GM19452 (cell line): ENCODE results near the gene RNGTT.

Experiments used
- ATAC-seq: cut with Tn5 transposase; IDR thresholded peaks from one replicate; pipeline ENCODE4 v1.9.1; 2021; ENCODE audit not compliant: unreplicated experiment

The RNGTT gene

DNA sequence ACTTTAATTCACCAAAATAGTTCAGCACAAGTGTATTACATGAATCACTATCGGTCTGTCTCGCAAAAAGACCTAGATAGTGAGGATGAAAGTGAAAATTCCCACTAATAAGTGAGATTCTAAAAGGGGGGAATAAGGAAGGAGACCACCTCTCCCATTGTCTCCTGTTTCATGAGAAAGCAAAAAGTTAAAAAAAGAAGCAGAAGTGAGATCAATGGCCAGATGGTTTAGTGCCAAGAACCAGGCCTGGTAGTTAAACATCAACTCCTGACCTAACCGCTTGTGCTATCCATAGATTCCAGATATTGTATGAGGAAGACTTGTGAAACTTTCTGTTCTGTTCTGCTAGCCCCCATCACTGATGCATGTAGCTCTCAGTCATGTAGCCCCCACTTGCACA, 293.0 kb downstream of the RNGTT start:
- no peak for ATAC-seq

DNA sequence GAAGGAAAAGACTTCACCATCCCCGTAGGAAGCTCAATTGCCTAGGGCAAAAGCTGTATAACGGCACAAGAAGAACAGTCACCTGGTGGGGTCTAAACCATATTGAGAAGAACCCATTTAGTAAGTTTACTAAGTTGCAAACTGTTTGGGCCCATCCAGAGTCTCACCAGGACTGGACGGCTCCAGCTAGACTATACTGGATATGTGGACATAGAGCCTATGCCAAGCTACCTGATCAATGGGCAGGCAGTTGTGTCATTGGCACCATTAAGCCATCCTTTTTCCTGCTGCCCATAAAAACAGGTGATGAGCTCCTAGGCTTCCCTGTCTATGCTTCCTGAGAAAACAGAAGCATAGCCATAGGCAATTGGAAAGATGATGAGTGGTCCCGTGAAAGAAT, 293.9 kb downstream of the RNGTT start:
- ATAC-seq = no peak

DNA sequence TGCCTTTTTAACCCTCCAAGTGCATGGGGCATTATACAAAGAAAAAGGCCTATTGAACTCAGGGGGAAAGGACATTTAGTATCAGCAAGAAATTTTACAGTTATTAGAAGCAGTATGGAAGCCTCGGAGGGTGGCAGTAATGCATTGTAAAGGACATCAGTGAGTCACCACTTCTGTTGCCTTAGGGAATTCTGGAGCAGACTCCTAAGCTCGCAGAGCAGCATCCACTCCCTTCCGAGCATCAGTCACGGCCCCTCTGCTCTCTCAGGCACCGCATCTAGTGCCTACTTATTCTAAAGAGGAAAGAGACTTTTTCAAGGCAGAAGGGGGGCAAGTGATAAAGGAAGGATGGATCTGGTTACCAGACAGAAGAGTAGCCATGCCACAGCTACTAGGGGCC, 296.5 kb downstream of the RNGTT start:
- no peak for ATAC-seq

DNA sequence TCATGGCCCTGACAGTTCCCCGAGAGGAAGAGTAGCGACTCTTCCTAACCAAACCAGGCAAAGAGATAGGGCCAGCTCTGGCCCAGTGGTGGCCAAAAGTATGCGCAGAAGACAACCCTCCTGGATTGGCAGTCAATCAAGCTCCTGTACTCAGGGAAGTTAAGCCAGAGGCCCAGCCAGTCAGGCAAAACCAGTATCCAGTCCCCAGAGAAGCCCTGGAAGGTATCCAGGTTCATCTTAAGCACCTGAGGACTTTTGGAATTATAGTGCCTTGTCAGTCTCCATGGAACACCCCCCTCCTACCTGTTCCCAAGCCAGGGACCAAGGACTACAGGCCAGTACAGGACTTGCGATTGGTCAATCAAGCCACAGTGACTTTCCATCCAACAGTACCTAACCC, 298.3 kb downstream of the RNGTT start:
- no peak for ATAC-seq

DNA sequence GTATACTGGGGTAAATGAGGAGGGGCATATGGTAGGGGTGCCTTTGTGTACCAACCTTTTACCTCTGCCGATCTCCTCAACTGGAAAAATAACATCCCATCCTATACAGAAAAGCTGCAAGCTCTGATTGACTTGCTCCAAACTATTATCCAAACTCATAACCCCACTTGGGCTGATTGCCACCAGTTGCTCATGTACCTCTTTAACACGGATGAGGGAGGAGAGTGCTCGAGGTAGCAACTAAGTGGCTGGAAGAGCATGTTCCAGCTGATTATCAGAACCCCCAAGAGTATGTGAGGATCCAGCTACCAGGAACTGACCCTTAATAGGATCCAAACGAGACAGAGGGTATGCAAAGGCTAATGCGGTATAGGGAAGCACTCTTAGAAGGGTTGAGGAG, 299.6 kb downstream of the RNGTT start:
- no peak for ATAC-seq

DNA sequence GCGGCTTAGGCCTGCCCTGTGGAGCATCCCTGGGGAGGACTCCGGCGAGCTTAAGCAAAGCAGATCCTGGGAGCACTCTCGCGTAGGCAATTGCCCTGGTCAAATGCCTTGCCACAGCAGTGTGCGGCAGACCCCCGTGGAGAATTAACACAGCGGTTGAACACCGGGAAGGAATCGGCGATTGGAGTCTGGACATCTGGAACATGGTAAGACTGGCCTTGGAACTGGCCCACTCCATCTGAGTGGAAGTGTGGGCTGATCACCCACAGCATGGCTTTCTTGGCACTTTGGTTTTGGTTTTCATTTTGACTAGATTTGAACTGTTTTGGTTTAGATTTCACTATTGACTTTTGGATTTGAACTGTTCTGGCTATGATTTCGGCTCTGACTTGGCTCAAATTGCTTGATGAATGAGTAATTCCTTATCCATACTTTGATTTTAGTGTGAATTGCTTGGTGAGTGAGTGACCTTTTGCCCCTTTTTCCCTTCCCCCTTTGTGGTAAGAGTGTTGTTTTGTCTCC, 300.7 kb downstream of the RNGTT start:
- ATAC-seq = peak; percentile 68

DNA sequence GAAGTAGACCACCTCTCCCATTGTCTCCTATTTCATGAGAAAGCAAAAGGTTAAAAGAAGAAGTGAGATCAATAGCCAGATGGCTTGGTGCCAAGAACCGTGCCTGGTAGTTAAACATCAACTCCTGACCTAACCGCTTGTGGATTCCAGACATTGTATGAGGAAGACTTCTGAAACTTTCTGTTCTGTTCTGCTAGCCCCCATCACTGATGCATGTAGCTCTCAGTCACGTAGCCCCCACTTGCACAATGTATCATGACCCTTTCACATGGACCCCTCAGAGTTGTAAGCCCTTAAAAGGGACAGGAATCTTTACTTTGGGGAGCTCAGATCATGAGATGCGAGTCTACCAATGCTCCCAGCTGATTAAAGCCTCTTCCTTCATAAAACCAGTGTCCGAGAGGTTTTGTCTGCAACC, 301.2 kb downstream of the RNGTT start:
- peak; percentile 68 for ATAC-seq

DNA sequence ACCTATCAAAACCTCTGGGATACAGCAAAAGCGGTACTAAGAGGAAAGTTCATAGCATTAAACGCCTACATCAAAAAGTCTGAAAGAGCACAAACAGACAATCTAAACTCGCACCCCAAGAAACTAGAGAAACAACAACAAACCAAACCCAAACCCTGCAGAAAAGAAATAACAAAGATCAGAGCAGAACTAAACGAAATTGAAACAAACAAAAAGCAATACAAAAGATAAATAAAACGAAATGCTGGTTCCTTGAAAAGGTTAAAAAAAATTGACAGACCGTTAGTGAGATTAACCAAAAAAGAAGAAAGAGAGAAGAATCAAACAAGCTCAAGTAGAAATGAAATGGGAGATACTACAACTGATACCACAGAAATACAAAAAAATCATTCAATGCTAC, 302.3 kb downstream of the RNGTT start:
- ATAC-seq = no peak

DNA sequence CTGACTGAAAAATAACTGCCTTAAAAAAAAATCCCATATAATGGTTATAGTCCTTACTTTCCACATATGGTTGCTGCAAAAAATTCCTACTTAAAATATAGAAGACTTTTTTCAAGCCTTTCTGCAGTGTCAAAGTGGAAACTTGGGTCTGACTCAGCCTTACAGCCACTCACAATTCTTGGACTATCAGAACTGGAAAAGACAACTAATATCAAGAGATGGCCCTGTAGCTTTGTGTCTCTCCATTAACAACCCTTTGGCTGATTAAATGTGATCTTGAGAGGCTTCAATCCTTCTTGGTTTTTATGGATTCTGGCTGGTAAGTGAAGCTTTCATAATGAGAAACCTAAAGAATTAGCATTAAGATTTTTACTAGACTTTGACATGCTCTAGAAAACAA, 307.8 kb downstream of the RNGTT start:
- no peak for ATAC-seq

DNA sequence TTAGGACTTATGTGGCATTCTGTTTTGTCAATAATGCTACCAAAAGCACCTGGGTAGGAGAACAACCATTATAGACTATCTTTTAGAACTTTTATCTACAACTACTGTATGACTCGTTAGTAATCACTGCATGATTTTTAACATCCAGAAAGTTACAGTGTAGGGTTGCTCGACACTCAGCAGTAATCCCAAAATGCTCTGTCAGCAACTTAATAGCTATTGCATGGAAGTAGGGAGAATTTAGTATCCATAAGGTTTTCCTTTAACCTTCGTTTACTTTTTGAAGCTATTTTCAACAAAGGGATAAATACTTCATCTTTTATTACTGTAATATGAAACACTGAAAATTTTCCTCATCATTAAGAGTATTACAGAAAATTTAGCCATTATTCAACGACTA, 309.5 kb downstream of the RNGTT start:
- no peak for ATAC-seq

DNA sequence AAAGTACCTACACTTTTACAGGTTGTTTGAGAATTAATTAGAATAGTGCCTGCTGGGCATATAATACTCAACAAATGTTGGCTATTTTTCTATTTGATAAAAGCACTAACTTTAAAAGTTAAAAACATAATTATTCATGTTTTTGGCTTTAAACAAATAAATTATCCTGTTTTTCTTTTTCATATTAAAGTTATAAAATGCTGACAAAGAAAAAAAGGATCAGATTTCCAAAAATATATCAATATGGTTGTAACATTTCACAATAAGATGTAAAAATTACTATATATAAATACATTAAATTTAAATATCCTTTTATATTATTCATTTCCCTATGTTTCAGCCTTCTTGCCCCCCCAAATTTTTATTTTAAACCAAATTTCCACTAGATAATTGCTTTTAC, 312.0 kb downstream of the RNGTT start:
- no peak for ATAC-seq

DNA sequence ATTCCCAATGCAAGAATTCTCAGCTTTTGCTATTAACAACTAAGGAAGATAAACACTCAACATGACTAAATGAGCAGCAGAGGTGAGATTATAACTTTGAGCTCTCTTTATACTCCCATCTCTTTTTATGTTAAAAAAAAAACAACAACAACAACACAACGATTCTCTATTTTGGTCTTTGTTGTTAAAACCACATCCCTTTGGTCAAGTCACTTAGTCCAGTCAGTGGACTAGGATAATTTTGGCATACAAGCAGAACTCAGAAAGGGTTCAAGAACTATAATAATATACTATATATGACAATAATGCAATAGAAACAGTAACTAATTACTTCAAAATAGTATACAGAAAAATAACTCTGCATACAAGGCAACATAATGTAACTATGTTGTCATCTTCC, 312.4 kb downstream of the RNGTT start:
- no peak for ATAC-seq

DNA sequence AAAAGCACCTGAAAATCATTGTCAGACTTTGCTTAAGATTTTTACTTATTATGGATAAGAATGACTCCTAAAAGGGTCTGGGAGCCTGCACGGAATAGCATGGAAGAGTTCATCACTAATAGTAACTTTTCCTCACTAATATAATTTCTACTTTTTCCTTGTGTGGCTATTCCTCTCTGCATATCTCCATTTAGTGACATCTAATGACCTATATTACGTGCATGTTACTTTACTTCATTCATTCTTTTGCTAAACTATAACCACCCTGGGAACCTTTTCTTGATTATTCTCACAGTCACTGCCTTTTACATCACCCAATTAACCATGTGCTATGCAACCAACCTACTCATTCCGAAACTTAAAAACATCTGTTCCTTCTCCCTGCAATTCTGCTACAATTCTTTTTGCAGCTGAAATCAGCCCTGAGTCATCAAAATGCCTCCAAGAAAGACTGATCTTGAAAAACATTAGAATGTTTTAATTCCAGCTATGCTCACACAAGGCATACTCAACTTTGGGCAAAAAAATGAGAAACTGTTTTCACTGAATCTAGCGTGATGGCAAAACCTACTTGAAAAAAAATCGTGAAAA, 313.3 kb downstream of the RNGTT start:
- ATAC-seq = peak; percentile 93

DNA sequence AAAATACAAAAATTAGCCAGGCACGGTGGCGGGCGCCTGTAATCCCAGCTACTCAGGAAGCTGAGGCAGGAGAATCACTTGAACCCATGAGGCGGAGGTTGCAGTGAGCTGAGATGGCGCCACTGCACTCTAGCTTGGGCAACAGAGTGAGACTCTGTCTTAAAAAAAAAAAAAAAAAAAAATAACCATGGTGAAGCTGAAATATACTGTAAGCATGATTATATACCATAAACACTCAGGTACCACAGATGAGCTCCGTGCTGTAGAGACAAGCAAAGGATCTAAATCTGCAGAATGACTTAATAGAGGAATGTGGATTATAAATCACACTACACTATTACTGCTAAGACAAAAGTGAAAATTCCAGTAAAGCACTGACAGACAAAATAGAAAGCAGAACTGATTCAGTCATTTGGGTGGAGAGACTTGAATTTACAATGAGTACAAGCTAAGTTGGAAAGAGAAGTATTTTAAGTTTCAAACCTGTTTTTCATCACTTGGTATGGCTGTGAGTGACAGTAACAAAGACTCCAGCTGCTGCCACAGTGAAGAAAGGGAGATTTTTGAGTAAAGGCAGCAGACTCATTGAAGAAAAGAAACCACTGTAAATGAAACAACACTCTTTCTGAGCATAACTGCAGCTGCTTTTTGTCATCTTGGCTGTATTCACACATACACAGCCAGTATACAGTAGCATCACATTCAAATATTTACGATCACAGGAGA, 322.1 kb downstream of the RNGTT start:
- peak; percentile 86 for ATAC-seq

DNA sequence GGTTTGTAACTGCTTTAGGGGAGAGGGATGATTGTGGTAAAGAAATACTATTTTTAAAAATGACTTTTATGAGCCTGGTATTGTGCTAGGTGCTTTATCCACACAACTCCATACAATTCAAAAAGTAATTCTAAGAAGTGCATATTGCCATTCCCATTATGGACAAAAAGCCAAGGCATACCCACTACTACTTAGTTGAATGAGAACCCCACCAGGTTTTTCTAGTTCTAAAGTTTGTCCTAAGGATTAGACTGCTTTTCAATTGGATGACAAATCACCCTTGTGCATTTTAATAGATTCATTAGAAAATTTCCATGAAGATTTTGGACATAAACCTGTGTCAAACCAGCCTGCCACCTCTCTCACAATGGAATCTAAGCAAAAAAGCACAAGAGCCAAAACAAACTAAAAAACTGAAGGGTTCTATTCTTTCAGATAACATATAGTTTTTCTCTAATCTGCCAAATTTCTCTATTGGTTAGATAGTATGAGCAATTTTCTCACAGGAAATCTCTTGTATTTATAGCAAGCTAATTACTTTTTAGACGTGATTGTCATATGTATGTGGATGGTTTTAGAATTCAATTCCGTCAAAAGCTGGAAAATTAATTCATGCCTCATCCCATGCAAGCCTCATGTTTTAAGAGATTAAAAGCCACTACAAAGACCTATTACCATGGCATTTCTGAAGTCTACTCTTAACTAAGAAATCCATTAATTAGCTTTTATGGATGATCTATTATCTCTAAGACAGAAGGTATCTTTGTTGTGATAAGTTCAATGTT, 325.5 kb downstream of the RNGTT start:
- ATAC-seq = no peak

DNA sequence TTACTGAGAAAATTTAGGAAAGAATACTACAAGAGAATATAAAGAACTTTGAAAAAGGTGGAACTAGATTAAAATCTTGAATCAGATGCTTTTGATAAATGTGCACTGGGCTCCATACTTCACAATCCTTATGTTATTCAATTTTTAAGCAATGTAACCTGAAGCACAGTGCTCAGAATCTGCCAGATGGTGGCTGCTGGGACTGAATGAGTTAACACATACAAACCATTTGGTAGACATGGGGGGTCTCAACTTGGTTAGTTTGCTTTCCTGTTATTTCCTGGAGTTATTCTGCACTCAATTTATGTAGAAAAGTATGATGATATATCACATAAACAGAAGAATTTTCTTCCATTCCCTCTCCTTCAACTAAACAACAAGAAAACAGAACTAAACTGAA, 326.5 kb downstream of the RNGTT start:
- no peak for ATAC-seq

DNA sequence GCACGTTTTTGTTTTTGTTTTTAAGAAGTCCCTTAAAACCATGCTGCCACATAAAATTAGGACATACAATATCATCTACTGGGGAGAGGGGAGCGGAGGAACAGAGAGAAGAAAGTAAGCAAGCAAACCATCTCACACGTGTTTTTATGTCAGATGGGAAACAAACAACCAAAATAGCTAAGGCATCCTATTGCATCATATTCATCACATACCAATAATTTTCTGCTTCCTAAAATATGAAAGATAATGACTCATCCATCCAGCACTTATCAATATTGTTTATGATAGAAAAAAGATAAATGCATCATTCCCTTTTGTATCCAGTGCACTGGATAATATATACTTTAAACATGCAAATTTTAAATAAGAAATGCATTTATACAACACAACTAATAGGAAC, 329.6 kb downstream of the RNGTT start:
- ATAC-seq = no peak

DNA sequence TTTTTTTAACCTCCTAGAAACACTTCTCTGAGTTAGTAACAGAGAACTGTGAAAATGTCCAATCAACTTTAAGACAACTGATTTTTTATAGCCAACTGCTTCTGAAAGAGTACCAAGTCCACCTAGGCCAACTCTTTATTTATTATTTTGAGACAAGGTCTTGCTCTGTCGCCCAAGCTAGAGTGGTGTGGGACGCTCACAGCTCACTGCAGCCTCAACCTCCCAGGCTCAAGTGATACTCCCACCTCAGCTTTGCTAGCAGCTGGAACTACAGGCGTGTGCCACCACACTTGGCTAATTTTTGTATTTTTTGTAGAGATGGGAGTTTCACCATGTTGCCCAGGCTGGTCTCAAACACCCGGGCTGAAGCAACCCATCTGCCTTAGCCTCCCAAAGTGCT, 331.6 kb downstream of the RNGTT start:
- no peak for ATAC-seq

DNA sequence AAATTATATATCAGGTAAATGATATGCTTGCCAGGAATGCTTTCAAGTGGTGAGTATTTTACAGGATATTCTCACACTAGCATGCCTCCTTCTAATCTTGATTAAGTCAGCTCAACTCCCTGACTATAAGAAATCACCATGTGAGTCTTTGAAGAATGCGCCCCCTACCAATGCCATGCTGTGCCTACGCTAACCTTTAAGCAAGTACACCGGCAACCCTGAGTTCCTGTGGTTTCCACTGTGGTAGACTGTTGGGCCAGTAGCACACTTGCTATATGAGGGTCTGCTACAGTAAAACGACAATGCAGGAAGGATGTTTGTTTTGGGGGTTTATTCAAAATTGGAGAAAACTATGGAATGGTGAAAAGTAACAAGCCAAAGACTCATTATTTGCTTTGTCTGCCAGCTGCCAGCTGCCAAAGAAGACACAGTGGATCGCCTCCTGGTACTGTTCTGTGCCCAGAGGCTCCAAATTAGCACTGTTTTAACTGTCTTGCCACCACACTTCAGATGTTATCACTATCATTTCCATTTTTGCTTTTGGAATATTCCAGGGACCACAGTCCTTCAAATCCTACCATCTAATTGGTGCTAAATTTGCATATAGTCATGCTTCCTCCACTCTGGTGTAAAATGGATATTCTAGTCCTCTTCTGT, 333.5 kb downstream of the RNGTT start:
- no peak for ATAC-seq

DNA sequence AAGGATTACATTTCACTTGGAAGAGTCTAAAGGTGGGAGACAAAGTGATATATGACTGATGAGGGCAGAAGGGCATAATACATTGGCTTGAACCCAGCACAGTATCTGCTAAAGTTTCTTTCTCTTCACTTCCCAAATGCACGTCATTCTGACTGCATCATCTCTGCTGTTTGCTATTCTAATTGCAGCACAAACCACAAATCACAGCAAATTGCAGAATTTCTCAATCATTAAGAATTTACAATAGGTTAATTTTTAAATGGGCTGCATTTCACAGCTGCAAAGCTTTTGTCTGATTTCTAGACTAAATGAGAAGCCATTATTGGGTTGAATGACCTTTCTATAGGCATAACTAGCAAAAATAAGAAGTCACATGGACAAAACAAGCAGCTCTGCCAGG, 337.0 kb downstream of the RNGTT start:
- no peak for ATAC-seq

DNA sequence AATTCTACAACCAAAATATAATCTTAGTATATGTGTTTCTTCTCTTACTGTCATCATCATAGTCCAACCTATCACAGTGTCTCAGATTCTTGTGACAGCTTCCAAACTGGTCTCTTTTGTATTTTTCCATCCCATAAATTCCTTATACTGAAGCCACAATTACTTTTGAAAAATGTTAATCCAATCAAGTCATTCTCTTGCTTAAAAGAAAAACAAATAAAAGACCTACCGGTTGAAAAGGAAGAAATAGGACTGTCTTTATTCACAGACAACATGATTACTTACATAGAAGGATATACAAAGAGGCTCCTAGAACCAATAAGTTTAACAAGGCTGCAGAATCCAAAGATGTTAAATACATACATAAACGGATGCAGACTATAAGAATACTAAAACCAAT, 339.9 kb downstream of the RNGTT start:
- no peak for ATAC-seq

DNA sequence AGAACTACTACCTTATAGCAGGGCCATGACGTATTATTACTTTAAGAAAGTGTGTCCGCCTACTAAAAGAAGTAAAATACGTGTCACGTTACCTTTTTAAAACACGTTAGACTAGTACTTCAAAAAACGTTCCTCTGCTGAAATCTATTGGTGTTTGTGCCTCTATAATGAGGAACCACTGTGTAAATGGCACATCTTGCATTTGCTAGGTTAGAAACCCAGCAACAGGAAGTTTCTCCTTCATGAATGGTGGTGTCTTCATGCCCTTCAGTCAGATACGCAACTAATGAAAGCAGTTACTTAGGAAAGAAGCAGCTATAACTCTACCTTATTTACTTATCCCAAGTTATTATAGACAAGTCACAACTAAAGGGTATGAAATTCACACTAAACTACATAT, 343.5 kb downstream of the RNGTT start:
- ATAC-seq = no peak
